HCEC 1CT (cell line): ENCODE results near the gene SLC48A1.

Source experiments
- DNase-seq: peaks from one replicate; pipeline ENCODE4 v3.0.0-alpha.2; 2017

The SLC48A1 gene

DNA sequence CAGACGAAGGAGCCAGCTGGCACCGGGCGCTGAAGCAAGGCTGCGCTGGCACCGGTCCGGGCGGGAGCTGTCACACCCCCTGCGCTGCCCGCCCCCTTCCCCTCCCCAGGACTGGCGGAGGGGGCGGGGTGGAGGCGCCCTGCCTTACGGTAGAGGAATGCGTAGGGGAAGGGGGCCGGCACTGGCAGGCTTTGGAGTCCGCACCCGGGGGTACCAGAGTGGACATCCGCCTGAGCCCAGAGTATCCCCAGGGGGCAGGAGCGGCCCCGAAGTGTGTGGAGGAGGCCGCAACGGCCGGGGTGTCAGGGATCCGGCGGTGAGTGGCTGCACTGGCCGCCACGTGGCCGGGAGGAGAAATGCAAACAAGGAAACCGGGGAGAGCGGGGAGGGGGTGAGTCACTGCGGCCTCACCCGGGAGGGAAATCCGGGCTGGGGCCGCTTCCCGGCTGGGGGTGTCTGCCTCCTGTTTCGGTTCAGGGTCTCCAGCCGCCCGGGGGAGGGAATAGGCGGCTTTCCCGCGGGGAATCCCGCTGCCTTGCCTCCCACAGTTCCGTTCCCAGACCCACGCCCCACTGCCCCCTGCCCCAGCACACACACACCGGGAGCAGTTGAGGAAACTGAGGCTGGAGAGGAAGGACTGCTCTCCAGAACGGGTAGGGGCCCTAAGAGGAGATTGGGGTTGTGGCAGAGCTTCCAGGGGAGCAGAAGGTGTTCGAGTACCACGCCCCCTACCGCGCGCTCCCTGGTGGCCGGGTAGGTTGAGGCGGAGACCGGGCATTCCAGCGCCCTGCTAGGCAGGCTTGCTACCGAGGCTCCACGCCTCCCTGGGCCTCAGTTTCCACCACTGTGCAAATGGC is 14.0 kb upstream of the SLC48A1 start, which contains the start of gene RAPGEF3:
Gene RAPGEF3 (minus strand): TSS at position 47 of the 857 bp plus-strand sequence. CDS start 324 bp downstream, outside the sequence.
- peak; percentile 82 for DNase-seq

DNA sequence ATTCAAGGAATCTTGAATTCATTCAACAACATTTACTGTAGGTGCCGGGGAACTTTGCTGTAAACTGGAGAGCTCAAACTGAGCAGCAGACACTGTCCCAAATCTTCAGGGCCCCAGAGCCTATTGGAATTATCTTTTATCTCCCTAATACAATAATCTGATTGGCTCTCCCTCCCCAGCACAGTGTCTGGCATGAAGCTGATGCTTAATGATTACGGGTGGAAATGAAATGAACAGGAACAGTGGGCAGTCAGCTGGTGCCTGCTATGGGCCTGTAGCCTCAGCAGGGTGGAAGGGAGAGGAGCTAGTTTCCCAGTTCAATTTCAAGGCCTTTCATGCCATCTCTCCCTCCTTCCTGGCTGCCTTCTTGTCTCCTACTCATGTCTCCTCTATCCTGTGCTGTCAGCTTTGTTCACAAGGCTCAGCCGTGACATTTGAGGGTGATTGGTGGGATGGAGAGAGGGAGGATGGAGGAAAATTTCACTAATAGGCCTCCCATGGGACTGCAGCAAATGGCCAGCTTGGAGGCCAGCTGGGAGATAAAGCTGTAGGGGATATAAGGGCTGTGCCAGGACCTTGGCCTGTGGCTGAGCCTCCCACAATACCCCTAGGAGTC is 10.1 kb upstream of the SLC48A1 start:
- DNase-seq: no peak

DNA sequence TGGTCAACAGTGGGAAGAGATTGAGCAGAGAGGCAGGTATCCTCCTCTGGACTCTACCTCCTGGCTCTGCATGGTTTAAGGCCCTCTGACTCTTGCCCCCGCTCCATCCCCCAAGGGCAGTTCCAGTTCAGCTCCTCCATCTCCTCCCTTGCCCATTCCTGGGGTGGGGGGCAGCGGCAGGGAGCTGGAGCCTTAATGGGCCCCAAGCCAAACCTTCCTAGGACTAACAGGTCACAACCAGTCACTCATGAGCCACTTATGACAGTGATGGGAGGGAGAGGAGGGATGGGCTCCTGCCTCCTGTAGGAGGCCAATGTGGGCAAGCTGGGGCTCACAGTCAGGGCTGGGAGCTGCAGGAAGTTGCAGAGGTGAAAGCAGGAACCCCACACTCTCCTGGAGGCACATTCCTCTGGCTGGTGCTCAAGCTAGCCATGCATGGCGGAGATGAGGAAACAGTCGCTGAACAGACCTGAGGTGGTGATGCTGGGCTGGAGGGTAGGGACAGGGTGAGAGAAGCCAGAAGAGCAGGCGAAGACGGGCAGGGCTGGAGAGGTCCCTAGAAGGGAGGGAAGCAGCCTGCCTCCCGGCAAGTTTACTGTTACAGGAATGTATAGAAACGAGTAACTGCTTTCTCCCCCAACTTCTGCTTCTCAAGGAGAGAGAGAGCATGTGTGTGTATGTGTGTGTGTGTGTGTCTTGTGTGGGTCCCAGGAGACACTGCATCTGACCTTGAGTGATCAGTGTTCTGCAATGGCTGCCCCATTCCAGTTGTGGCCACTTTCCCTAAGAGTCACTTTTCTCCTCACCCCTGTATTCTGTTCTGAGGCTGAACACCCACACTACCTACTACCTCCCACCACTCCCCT is 9.3 kb upstream of the SLC48A1 start:
- no peak for DNase-seq

DNA sequence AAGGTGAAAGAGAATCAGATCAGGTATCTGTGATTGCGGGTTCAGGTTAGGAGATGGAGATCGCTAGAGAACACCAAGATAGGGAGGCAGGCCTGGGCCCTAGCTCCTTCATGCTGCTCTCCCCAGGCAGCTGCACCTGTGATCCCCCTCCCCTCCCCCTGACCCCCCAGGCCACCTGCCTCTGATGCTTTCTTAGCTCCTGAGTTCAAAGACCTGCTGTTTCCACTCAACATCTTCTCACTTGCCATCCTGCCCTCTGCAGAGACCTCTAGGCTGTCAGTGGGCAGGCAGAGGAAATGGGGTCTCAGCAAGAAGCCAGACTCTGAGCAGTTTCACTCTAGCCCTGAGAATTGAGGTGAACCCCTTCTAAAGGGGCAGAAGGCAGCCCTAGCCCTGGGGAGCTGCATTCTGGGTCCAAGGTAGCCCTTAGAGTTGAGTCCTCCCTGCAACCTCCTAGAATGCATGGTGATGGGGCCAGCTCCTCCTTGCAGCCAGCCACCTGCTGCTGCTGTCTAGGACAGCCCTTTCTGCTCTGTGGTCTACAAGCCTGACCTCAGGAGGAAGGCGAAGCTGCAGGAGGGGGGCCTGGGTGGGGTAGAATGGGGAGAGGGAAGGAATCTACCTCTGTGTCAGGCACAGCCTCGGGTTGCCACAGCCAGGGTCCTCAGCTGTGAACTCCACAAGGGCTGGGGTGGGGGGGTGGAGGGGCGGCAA is 6.4 kb upstream of the SLC48A1 start:
- DNase-seq: no peak

DNA sequence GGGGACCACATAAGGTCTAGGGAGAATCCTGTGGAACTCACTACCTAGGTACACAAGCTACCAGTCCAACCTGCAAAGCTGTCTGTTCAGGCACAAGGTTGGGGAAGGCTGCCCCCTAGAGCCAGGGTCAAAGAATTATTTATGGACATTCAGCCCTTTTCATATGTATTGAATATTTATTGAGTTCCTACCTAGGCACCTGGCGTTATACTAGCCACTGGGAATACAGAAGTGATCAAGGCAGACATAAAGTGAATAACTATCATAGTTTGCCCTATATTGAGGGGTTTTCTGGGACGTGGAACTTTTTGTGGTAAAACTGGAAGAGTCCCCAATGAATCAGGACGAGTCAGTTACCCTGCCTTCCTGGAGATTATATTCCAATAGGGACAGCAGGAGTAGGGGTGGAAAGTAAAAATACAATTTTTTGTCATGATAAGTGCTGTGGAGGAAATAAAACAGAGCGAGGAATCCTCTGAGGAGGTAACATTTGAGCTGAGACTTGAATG is 5.8 kb upstream of the SLC48A1 start:
- DNase-seq: peak; percentile 40

DNA sequence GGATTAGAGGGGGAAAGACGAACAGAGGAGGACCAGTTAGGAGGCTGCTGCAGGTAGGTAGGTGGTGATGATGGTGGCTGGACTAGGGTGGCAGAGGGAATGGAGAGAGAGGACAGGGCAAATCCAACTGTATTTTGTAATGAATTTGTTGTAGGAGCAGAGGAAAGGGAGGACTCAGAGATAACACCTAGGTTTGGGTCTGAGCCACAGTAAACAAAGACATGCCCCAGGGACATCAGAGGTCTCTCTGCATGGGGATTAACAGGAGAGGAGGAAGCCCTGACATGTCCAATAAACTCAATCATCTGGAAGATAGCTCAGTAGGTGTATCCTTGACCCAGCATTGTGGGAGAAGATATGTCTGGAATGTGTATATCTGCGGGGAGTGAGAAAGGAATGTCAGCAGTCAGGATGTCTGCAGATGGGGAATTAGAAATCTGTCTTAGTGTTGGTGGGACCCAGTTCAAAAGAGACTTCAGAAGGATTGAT is 4.7 kb upstream of the SLC48A1 start:
- no peak for DNase-seq

DNA sequence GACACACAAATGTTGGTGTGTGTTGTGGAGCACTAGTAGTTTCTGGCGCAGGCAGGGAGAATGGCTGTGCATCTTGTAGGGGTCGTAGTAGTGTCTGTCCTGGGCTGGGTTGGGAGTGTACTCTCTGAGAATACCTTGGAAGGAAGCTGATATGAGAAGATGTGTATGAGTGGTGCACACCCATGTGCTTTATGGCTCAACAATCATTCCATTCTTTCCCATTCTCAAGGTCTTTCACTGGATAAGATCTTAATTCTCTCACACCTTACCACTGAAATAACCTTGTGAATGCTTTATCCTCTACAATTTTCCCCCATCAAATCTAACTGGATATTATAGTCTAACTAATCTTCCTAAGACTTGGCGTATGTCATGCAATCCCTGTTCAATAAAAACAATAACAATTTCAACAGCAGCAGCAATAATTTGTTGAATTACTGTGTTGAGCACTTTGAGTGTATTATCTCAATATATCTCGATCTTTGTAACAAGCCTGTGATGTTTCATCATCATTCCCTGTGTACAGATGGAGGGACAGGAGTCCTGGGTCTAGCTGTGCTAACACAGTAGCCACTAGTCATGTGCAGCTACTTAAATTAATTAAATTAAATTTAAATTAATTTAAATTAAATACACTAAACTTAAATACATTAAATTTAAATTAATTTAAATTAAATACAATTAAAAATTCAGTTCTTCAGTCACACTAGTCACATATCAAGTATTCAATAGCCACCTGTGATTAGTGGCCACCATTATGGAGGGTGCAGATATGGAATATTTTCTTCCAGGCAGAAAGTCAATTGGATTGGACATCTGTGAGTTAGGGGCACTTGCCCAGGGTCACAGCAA is 3.6 kb upstream of the SLC48A1 start:
- DNase-seq: no peak

DNA sequence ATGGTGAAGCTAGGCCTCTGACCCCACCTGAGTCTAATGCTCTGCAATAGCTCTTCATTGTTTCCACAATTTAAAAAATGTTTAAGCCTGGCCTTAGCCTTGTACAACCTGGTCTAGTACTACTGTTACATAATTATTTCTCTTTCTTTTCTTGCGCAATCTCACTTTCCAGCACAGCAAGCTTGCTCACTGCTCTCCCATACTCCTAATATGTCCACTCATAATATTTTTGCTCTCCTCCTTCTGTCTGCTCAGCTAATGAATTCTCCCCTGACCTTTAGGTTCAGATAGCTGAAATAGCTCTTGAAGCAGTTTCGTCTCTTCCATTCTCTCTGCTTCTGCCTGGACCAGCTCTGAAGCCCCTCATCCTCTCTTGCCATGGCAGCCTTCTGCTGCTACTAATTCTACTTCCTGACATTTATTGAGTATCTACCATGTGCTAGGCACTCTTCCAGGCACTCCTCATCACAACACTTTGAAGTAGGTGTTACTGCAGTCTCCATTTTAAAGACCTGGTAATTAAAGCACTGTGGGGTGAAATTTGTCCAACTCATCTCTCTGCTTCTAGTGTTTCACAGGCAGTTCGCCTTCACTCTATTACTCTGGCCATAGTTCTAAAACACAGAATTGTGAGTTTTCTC is 2.8 kb upstream of the SLC48A1 start:
- peak; percentile 47 for DNase-seq

DNA sequence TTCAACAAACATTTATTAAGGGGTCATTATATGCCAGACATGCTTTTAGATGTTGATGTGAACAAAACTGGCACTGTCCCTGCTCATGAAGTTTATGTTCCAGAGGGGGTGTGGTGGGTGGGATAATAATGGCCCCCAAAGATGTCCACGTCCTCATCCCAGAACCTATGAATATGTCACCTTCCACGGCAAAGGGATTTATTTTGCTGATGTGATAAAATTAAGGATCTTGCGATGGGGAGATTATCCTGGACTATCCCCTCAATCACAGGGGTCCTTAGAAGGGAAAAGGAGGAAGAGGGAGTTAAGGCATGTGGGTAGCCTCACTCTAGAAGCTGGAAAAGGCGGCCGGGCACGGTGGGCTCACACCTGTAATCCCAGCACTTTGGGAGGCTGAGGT is 1.7 kb upstream of the SLC48A1 start:
- DNase-seq: no peak

DNA sequence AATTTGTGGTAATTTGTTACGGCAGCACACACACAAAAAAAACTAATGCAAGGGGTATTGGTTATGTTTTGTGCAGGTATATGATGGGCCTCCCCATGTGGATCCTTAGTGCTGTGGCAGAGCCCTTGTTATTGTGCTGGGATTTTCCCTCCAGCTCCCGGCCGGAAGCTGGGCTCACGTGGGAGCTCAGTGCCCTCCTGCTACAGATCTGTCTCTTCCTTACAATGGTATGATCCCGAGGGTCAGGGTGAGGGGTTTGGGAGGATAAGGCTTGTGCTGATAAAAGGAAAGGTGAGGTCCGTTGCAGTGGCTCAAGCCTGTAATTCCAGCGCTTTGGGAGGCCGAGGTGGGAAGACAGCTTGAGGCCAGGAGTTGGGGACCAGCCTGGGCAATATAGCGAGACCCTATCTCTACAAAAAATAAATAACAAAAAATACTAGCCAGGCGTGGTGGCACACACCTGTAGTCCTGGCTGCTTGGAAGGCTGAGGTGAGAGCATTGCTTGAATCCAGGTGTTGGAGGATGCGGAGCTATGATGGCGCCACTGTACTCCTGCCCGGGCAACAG is 861 bp upstream of the SLC48A1 start:
- no peak for DNase-seq

DNA sequence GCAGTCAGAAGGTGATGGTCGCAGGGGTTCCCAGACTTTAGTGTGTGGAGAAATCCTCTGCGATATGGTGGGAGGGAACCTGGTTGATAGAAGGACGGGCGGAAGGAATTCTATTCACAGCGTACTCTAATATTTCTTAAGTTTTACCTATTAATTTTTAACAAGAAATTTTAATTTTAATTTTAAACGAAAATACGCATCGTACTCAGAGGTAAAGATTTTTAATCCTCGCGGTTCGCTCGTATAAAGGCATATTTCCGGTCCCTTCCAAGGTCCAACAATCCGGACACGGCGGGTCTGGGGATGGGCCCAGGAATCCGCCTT is 338 bp upstream of the SLC48A1 start:
- DNase-seq: no peak

DNA sequence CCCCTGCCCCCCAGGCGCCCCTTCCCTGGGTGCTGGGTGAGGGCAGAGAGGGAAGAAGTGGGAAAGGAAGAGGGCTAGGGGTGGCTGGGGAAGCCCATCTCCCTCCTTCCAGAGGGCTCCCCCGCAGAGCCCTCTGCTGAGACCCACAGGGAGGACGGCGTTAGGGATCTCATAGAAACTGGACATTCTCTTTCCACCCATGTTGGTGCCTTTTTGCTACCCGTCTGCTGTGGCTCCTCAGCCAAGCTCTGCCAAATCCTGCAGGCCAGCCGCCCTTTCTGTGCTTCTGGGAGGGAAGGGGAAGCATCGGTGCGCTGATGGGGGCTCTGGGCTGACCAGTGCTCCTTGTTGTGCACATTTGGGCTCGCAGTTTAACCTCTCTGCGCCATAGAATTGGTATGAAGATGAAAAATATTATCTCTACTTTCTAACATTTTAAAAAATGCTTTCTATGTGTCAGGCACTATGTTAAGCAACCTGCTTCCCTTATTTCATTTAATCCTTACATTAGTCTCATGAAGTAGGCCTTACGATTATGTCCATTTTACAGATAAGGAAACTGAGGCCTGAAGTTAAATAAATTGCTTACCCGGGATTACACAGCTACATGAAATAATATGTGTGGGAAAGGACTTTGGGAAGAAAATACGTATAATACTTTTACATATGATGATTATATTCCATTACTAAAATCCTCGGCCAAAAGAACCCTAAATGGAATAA is 981 bp downstream of the SLC48A1 start:
- no peak for DNase-seq

DNA sequence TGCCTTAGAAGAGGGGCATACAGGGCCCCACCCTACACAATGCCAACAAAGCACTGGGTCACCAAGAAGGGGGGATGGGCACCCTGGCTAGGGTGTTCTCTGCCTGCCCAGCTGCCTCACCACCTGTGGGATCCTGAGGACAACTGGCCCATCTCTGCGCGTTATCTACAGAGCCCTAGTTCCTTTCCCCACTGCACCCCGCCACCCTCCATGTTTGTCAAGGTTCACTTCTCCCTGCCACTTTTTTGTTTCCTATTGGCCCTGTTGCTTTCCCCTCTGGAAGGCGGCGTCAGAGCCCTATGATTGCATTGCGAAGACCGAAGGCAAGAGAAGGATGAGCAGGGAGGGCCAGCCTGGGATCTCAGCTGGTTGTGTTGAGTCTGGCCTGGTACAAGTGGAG is 1.6 kb downstream of the SLC48A1 start:
- no peak for DNase-seq

DNA sequence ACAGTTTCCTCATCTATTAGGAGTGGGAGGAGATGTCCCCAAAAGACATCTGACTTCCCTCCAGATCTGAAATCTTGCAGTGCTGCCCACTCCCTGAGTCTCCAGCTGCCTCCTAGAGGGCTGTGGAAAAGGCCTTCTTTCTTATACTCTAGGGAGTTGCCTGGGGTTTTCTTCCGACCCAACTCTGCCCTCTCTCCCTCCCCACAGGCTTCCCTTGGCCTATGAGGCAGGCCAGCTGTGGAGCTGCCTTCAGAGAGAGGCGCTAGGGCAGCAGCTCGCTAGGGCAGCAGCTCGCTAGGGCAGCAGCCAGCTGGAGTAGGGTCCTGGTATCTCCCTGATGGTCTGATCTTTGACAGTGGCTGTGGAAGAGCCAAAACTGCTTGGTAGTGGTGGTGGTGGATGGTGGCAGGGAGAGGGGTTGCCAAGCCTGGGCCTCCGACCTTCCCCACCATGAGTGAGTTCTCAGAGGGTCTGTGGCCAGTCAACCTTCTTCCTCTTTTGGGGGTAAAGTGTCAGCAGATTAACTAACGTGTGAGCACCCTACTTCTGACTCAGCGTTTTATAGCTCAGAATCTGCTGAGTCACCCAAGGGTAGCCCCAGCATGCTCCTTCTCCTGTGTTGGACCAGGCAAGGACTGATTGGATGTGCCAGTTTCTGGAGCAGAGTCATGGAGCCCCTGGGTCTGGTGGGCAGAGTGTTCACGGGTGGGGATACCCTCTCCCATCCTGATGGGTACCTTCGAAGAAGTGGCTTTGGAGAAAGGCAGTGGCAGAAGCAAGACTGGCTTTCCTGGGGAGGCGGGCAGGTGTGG is 2.3 kb downstream of the SLC48A1 start:
- DNase-seq: peak; percentile 31

DNA sequence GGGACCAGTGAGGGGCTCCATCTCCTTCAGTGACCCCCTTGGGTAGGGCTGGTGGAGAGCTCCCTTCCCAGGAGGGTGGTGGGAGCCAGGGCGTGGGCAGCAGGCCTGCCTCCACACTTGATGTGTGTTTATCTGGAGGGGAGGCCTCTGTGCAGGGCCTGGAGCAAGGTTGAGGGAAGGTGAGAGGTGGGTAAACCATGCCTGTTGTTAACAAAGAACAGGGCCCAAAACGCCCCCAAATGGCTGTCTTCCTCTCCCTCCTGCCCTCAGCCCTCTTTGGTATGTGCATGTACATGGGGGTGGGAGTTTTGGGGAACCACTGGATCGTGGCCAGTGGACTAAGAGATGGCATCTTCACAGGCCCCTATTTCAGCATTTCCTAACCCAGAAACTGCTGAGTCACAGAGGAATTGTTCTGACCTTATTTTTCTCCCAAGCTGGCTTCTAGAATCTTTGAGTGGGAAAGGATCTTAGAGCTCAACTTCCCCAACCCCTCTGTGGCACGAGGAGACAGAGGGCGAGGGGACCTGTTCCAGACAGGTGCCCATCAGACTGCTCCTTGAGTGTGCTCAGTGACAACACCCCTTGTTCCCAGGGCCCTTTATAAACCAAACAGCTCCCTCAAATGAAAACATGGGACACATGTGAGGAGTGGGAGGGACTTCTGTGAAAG is 3.6 kb downstream of the SLC48A1 start:
- peak; percentile 29 for DNase-seq

DNA sequence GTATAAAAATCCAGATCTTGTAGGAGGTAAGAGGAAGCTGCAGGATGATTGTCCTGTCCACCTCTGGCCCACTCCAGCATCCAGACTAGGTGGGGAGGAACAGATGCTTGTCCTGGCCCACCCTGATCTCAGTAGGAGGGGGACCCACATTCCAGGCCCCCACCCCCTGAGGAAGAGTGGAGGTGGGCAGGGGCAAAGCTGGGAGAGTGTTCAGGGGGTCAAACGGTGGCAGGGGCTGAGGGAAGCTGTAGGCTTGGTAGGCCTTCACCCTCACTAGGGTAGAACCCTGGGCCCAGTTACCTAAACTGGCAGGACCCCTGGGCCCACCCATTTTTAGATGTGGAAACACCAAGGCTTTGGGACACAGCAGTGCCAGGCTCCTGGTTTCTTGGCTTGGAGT is 4.1 kb downstream of the SLC48A1 start:
- no peak for DNase-seq

DNA sequence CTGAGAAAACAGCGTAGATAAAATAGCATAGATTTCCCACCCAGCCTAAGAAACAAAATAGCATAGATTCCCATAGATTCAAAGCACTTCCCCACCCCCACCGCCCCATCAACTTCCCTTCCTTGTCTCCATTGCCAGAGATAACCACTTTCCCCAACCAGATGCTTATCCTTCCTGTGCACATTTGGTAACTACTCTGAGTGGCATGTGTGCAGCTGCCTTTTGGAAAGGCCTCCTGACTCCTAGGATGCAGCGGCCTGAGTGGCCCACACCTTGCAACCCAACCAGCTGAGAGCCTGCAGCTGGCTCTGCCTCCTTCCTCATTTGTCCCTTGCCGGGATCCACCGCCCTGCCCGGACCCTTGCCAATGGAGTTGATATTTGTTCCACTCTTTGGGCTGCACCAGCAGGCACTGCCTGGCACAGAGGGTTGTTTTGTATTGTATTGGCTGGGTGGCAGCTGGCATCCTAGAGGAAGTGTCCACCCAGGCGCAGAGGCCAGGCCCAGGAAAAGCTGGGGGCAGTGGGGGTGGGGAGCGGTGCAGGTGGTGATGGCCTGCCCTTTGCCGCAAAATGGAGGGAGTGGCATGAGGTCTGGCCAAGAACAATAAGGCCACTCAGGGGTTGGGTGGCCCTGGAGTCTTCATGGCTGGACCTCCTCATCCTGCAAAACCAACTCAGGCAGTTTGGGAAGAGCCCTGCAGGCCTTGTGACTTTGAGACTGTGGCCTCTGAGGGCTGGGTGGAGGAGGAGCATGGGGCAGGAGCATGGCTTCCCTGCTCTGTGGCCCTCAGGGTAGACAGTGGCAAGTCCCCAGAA is 4.9 kb downstream of the SLC48A1 start:
- DNase-seq: no peak

DNA sequence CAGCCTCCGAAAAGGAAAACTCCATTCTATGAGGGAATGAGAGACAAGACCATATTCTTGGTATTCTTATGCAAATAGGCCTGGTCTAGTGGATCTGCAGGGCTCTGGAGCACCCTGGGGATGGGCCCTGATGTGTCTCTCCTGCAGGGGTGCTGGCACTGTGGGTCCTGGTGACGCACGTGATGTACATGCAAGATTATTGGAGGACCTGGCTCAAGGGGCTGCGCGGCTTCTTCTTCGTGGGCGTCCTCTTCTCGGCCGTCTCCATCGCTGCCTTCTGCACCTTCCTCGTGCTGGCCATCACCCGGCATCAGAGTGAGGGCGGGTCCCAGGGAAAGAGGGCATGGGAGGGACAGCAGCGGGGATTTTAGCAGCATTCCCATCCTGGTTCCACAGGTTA is 5.8 kb downstream of the SLC48A1 start:
- no peak for DNase-seq
